ENCODE measurements around the gene MPDU1. TPM values are rescaled to one million over a fixed set of nuclear protein-coding genes. Genes with fewer than 3 reads are reported as not detected.
A peak's percentile ranks its signal among the peaks of the same experiment; 100 is the strongest.

The MPDU1 gene
- total RNA-seq (2013; cell fraction: nucleolus; rRNA removed): 51.1 and 59.2 TPM in 2 replicates
- total RNA-seq (2014; rRNA removed) (91.5 and 95.2 TPM in 2 replicates), total RNA-seq (2014; rRNA removed; fragmentation: Illumina TruSeq; extraction: Trizol) (68.8 and 69.2 TPM in 2 replicates), total RNA-seq (2021) (44.3 and 52.7 TPM in 2 replicates), polyA plus RNA-seq (2011; rRNA removed) (67.0 and 98.8 TPM in 2 replicates), polyA plus RNA-seq (2014; fragmentation: Illumina TruSeq; extraction: Trizol) (130 and 138 TPM in 2 replicates), polyA plus RNA-seq (2014; fragmentation: Nextera tagmentation; extraction: Ambion mirVana) (10 to 100 TPM in 1 of 2 experiments, 1 to 10 TPM in 1; 3.6 to 11.6 TPM), polyA plus RNA-seq (2014; rRNA removed) (64.4 and 78.9 TPM in 2 replicates), polyA plus RNA-seq (2016; fragmentation: Nextera tagmentation; extraction: Ambion mirVana) (10 to 100 TPM; 78.9 to 80.1 TPM), polyA minus RNA-seq (2011; rRNA and poly(A)+ RNA removed) (83.3 and 99.3 TPM in 2 replicates), Bru-seq, nascent RNA (percentile 72 among the genes with signal in this experiment), BruChase-seq, experiment 1, labeled RNA remaining after a 6-hour chase (percentile 80 among the genes with signal in this experiment), BruChase-seq, experiment 2, labeled RNA remaining after a 2-hour chase (percentile 75 among the genes with signal in this experiment)
- polyA plus RNA-seq (2011; ENCODE audit: low read depth): 36.3 TPM
- 169 and 174 TPM in 2 replicates for polyA plus RNA-seq (2011; cell fraction: cytosol; rRNA removed)
- 82.8 and 91.1 TPM in 2 replicates for polyA plus RNA-seq (2011; cell fraction: nucleus; rRNA removed)
- 37.5 and 41.5 TPM in 2 replicates for polyA plus RNA-seq (2012)
- polyA minus RNA-seq (2011; cell fraction: cytosol; rRNA and poly(A)+ RNA removed): 14.3 and 16.9 TPM in 2 replicates
- 11.2 and 24.4 TPM in 2 replicates for polyA minus RNA-seq (2011; cell fraction: nucleus; rRNA and poly(A)+ RNA removed)
- long read RNA-seq, experiment 1, transcript MPDU1-201 (7 exons, 1,601 nt): major isoform, 41 of 49 reads
- long read RNA-seq, experiment 1, partial matches to known transcripts: 0 of 49 reads
- long read RNA-seq, experiment 1, other reads (novel, unspliced or antisense): 3 of 49 reads
- long read RNA-seq, experiment 2, transcript MPDU1-201 (7 exons, 1,601 nt): major isoform, 19 of 29 reads
- long read RNA-seq, experiment 2, transcript MPDU1-223 (1 exons, 728 nt): minor isoform, 7 of 29 reads
- long read RNA-seq, experiment 2, partial matches to known transcripts: 0 of 29 reads
- long read RNA-seq, experiment 2, other reads (novel, unspliced or antisense): 1 of 29 reads

DNA sequence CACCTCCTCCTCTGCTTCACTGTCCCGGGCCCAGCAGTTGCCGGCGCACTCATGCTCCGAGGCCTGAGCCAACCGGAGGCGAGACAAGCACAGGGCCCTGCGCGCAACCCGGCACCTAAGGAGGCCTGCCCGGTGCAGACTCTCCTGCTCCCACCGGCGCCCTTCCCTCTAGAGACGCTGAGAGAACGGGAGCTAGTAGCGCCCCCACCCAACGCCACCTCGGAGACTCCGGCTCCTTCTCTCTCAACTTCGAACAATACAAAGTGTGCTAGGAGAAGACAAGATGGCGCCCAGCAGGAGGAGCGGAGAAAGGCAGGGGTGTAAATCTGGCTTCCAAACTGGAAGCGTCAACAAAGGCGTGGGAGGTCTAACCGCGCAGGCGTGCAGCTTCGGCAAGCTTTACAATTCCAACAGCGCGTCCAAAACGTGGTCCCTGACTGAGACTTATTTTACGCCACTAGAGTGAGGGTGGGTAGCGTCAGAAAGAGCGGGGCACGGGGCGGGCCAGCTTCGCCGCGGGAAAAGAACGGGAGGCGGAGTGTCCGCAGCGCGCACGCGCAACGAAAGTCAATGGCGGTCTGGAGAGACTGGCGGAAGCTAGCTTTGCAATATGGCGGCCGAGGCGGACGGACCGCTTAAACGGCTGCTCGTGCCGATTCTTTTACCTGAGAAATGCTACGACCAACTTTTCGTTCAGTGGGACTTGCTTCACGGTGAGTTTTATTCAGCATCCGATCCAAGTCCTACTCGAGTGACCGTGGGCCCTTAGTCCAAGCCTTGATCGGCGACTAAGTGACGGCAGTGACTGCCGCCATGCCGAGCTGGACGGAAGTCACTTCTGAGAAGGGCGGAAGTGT, at the start of gene MPDU1:
Gene MPDU1 (plus strand): TSS at position 600 of the 857 bp plus-strand sequence. CDS start 11 bp downstream, at position 611.
- ChIA-PET RAD21 (ENCODE audit: unreplicated experiment) (interaction anchor here (0.5 to 4.0 kb wide), 8 partner anchors 10 to 228 kb away, joined by 3 to 43 read pairs (median 8); partner anchors contain the start of genes FXR2, SENP3, TP53 and WRAP53), CTCF (interaction anchor here (0.7 to 3.8 kb wide), 14 partner anchors 9 to 227 kb away, joined by 3 to 46 read pairs (median 3); partner anchors contain the start of genes SENP3, TNFSF12, TNFSF13 and TP53), POLR2A (interaction anchor here (0.6 to 3.6 kb wide), 14 partner anchors 10 to 246 kb away, joined by 3 to 39 read pairs (median 5); partner anchors contain the start of genes FXR2, SAT2, TMEM102 and TNFSF13), SMC1A (ENCODE audit: uncharacterized antibody, unreplicated experiment) (interaction anchor here (0.6 to 4.6 kb wide), 14 partner anchors 8 to 553 kb away, joined by 3 to 42 read pairs (median 3); partner anchors contain the start of genes SHBG, TP53 and WRAP53)
- Histone ChIP-seq H3K79me2 (ENCODE audit: control insufficient read depth, insufficient read depth, low read length) (peaks cover 32% of the 10 kb centered on the region), H3K36me3 (ENCODE audit: control insufficient read depth in 2 of 2, insufficient read depth in 2 of 2, low read length in 1 of 2) (peaks cover 5 to 12% of the 10 kb centered on the region in 2 experiments; a peak in 3 of 4 replicates), H3K4me2 (ENCODE audit: control insufficient read depth, insufficient read depth) (peak within 1 kb of the TSS; percentile 98), H3K4me3 (peak within 1 kb of the TSS; percentile 75), H3K9me3 (replicated peaks; ENCODE audit: control insufficient read depth, insufficient read depth, low read length) (no peaks in the 10 kb centered on the region), H2AFZ (ENCODE audit: control insufficient read depth, low read depth, low read length) (peak within 1 kb of the TSS; percentile 100), H4K20me1 (ENCODE audit: control insufficient read depth, insufficient read depth) (no peaks in the 10 kb centered on the region; the same call in 1 of the 2 replicates), H3K27me3 (replicated peaks in 1 of 2; ENCODE audit: control insufficient read depth in 2 of 2, insufficient read depth in 2 of 2, low read length in 1 of 2) (no peaks in the 10 kb centered on the region), H3K4me1 (ENCODE audit: control insufficient read depth, insufficient read depth, low read length) (peaks cover 38% of the 10 kb centered on the region), H3K27ac (ENCODE audit: control insufficient read depth, insufficient read depth) (peak within 1 kb of the TSS; percentile 99), H3K9ac (ENCODE audit: control insufficient read depth, insufficient read depth, low read length) (peak within 1 kb of the TSS; percentile 100)
- BruUV-seq (replicated peaks): TSS peak; percentile 88
- 10% methylated on average over 69 of the region's 69 CpGs for WGBS (ENCODE audit: insufficient coverage, insufficient replicate concordance, low lambda C conversion rate, missing lambda C conversion rate)
- FAIRE-seq (peak; percentile 98), ATAC-seq (peak; percentile 77), DNase-seq (ENCODE audit: low read depth, low spot score) (peak; percentile 84)
- intact Hi-C loops (cut with micrococcal nuclease; ENCODE audit: unreplicated experiment): loop anchor here (5.0 kb wide), 1 partner anchor 34 kb away; no protein-coding TSS in a partner anchor
- in situ Hi-C loops (cut with MboI): no loop called here
- TF ChIP-seq, protein P1, sequence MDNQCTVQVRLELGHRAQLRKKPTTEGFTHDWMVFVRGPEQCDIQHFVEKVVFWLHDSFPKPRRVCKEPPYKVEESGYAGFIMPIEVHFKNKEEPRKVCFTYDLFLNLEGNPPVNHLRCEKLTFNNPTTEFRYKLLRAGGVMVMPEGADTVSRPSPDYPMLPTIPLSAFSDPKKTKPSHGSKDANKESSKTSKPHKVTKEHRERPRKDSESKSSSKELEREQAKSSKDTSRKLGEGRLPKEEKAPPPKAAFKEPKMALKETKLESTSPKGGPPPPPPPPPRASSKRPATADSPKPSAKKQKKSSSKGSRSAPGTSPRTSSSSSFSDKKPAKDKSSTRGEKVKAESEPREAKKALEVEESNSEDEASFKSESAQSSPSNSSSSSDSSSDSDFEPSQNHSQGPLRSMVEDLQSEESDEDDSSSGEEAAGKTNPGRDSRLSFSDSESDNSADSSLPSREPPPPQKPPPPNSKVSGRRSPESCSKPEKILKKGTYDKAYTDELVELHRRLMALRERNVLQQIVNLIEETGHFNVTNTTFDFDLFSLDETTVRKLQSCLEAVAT (IDR thresholded peaks at IDR 0.05): peak; percentile 88
- TF ChIP-seq IRF4 (IDR thresholded peaks at IDR 0.05; ENCODE audit: low read depth, low read length) (no peak; the same call in 1 of the 2 replicates), ATF7 (IDR thresholded peaks at IDR 0.05; ENCODE audit: low read depth) (peak; percentile 71), TCF7 (IDR thresholded peaks at IDR 0.05; ENCODE audit: borderline replicate concordance) (no peak), HCFC1 (IDR thresholded peaks at IDR 0.05; ENCODE audit: low read length) (peak; percentile 77), NBN (IDR thresholded peaks at IDR 0.05) (peak; percentile 97), ZBED1 (IDR thresholded peaks at IDR 0.05; ENCODE audit: borderline replicate concordance) (peak; percentile 69)
- TF ChIP-seq, protein P2, sequence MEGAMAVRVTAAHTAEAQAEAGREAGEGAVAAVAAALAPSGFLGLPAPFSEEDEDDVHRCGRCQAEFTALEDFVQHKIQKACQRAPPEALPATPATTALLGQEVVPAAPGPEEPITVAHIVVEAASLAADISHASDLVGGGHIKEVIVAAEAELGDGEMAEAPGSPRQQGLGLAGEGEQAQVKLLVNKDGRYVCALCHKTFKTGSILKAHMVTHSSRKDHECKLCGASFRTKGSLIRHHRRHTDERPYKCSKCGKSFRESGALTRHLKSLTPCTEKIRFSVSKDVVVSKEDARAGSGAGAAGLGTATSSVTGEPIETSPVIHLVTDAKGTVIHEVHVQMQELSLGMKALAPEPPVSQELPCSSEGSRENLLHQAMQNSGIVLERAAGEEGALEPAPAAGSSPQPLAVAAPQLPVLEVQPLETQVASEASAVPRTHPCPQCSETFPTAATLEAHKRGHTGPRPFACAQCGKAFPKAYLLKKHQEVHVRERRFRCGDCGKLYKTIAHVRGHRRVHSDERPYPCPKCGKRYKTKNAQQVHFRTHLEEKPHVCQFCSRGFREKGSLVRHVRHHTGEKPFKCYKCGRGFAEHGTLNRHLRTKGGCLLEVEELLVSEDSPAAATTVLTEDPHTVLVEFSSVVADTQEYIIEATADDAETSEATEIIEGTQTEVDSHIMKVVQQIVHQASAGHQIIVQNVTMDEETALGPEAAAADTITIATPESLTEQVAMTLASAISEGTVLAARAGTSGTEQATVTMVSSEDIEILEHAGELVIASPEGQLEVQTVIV (IDR thresholded peaks at IDR 0.05; ENCODE audit: borderline replicate concordance, partially characterized antibody): peak; percentile 83
- TF ChIP-seq, protein P3, sequence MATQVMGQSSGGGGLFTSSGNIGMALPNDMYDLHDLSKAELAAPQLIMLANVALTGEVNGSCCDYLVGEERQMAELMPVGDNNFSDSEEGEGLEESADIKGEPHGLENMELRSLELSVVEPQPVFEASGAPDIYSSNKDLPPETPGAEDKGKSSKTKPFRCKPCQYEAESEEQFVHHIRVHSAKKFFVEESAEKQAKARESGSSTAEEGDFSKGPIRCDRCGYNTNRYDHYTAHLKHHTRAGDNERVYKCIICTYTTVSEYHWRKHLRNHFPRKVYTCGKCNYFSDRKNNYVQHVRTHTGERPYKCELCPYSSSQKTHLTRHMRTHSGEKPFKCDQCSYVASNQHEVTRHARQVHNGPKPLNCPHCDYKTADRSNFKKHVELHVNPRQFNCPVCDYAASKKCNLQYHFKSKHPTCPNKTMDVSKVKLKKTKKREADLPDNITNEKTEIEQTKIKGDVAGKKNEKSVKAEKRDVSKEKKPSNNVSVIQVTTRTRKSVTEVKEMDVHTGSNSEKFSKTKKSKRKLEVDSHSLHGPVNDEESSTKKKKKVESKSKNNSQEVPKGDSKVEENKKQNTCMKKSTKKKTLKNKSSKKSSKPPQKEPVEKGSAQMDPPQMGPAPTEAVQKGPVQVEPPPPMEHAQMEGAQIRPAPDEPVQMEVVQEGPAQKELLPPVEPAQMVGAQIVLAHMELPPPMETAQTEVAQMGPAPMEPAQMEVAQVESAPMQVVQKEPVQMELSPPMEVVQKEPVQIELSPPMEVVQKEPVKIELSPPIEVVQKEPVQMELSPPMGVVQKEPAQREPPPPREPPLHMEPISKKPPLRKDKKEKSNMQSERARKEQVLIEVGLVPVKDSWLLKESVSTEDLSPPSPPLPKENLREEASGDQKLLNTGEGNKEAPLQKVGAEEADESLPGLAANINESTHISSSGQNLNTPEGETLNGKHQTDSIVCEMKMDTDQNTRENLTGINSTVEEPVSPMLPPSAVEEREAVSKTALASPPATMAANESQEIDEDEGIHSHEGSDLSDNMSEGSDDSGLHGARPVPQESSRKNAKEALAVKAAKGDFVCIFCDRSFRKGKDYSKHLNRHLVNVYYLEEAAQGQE (IDR thresholded peaks at IDR 0.05; ENCODE audit: low read depth, low read length): peak; percentile 33; the same call in 1 of the 2 replicates

All from GM12878 (cell line).